Karpas-422 (cell line): ENCODE results near the gene CLDN15. TPM values are rescaled to one million over a fixed set of nuclear protein-coding genes. Genes with fewer than 3 reads are reported as not detected.

Experiments
- DNase-seq: peaks from one replicate; pipeline ENCODE4 v3.0.0-alpha.2; 2015
- H2AFZ ChIP-seq: fragments of 200-600 bp; sonication (generic); 2 replicates; pipeline ENCODE4 v1.6.1; 2014; ENCODE audit warnings: antibody characterized with exemption, low read length, mixed read lengths
- H3K27ac ChIP-seq: fragments of 200-600 bp; sonication (generic); 2 replicates; pipeline ENCODE4 v1.5.1; 2014; ENCODE audit warnings: mild to moderate bottlenecking, low read length, moderate library complexity
- H3K27me3 ChIP-seq: fragments of 200-600 bp; sonication (generic); 2 replicates; pipeline ENCODE4 v1.6.1; 2014; ENCODE audit warnings: low read length, mixed read lengths
- H3K36me3 ChIP-seq: fragments of 200-600 bp; sonication (generic); 2 replicates; pipeline ENCODE4 v1.6.1; 2014; ENCODE audit warnings: low read length, mixed read lengths; ENCODE audit not compliant: insufficient read depth
- H3K4me1 ChIP-seq: fragments of 200-600 bp; sonication (generic); 2 replicates; pipeline ENCODE4 v1.6.1; 2014; ENCODE audit warnings: mild to moderate bottlenecking, low read length, mixed read lengths
- H3K4me2 ChIP-seq: fragments of 200-600 bp; sonication (generic); 2 replicates; pipeline ENCODE4 v1.6.1; 2014; ENCODE audit warnings: low read length, low read depth, mild to moderate bottlenecking; ENCODE audit not compliant: poor library complexity, severe bottlenecking
- H3K4me3 ChIP-seq: fragments of 200-600 bp; sonication (generic); 2 replicates; pipeline ENCODE4 v1.5.1; 2014; ENCODE audit warnings: mild to moderate bottlenecking, antibody characterized with exemption, low read length, mixed read lengths
- H3K79me2 ChIP-seq: fragments of 200-600 bp; sonication (generic); 2 replicates; pipeline ENCODE4 v1.6.1; 2014; ENCODE audit warnings: mild to moderate bottlenecking, low read length, mixed read lengths
- H3K9ac ChIP-seq: fragments of 200-600 bp; sonication (generic); 2 replicates; pipeline ENCODE4 v1.6.0; 2014; ENCODE audit warnings: low read length
- H3K9me2 ChIP-seq: fragments of 200-600 bp; sonication (generic), shearing (Covaris generic); replicated peaks from 2 replicates; pipeline ENCODE4 v1.6.0; 2014; ENCODE audit warnings: mild to moderate bottlenecking, low read length, moderate library complexity; ENCODE audit not compliant: insufficient read depth
- H3K9me3 ChIP-seq: fragments of 300-700, 200-600 bp; sonication (generic); 2 replicates; pipeline ENCODE4 v1.6.1; 2014; ENCODE audit warnings: low read length, mixed read lengths
- H4K20me1 ChIP-seq: fragments of 200-600 bp; sonication (generic); 2 replicates; pipeline ENCODE4 v1.6.1; 2014; ENCODE audit warnings: mild to moderate bottlenecking, antibody characterized with exemption, low read length, low read depth; ENCODE audit not compliant: insufficient read depth
- total RNA-seq: library from RNA; depleted of rRNA; stranded (reverse); fragments of >200 nt; shearing (Covaris generic); gene quantifications from 2 replicates; pipeline ENCODE4 v1.2.3, GENCODE V29; 2014; ENCODE audit warnings: low replicate concordance

Gene CLDN15
- total RNA-seq, 1 experiment from 2014 or later, result 12.2 TPM

DNA sequence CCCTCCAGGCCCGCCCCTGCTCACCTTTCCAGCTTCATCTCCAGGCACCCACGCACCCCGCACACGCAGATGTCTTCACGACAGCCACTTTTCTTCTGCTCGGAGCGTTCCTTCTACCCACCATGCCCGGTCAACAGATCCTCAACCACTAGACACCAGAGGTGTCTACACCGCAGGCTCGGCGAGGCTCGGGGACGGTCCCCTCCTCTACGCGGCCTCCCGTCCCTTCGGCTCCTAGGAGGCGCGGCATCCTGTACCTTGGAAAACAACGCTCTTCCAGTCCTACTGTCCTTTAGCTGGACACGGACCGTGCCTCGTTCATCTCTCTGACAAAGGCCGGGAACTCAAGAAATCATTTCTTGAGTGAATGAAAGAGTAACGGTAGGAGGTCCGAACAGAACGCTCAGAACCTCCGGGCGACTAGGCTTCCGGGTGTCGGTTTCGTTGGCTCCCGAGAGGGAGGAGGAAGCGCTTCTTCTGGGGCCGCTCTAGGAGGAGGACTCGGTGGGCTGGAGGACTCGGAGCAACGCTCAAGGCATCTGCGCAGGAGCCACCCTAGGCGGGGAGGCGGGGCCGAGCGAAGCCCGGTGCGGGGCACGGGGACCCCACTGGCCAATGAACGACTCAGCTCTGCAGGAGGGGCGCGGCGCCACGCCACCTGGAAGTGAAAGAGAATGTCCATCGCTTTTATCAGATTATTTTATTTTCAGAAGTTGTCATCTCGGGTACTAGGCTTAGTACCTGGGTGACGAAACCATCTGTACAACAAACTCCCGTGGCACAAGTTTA, 14.5 kb upstream of the CLDN15 start:
- Histone ChIP-seq H3K9me3 (no peaks in the 10 kb centered on the region), H3K4me2 (peak overlapping the region; percentile 97), H3K4me1 (peaks cover 20% of the 10 kb centered on the region), H3K9ac (peak overlapping the region; percentile 90), H2AFZ (peak overlapping the region; percentile 64), H4K20me1 (peaks cover 5% of the 10 kb centered on the region), H3K27me3 (no peaks in the 10 kb centered on the region), H3K36me3 (peaks cover 11% of the 10 kb centered on the region), H3K27ac (no peak overlapping the region), H3K9me2 (no peaks in the 10 kb centered on the region), H3K79me2 (peaks cover 40% of the 10 kb centered on the region), H3K4me3 (peak overlapping the region; percentile 91)
- DNase-seq, result peak; percentile 99

DNA sequence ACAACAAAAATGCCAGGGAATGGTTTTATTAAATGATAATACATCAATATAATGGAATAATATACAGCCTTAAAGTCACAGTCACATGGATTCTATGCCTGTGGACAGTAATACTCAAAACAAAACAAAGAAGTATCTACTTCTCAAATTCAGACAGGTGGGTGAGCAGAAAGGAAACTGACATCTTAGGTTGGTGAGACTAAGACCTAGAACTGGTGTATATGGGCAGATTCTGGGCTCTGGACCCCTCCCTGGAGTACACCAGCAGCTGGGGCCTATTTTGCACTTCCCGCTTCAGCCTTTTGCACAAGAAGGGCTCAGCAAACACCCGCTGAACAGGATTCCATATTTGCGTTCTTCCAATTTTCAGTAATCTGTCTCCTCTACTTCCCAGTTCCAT, 12.7 kb upstream of the CLDN15 start:
- Histone ChIP-seq H3K9ac (peak overlapping the region; percentile 28), H2AFZ (no peak overlapping the region), H4K20me1 (peaks cover 5% of the 10 kb centered on the region)

DNA sequence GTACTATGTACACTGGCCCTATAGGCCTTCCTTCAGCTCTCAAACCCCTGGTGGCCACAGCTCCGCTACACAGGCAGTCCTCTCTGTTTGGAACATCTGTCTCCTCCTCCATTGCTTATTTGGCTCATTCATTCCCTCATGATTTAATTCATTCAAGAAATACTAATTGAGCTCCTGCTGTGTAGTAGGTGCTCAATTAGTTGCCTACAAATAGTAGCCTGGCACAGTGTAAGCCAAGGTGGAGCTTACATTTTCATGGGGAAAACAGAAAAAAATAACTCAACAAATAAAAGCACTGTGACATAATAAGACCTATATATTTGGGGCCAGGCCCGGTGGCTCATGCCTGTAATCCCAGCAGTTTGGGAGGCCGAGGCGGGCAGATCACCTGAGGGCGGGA, 10.7 kb upstream of the CLDN15 start:
- Histone ChIP-seq H3K27me3 (no peaks in the 10 kb centered on the region), H3K9me2 (no peaks in the 10 kb centered on the region), H3K4me3 (no peak overlapping the region), H3K36me3 (peaks cover 11% of the 10 kb centered on the region), H3K4me2 (no peak overlapping the region), H3K4me1 (peaks cover 38% of the 10 kb centered on the region), H3K9me3 (no peaks in the 10 kb centered on the region), H2AFZ (no peak overlapping the region), H3K9ac (no peak overlapping the region), H4K20me1 (peaks cover 14% of the 10 kb centered on the region), H3K27ac (no peak overlapping the region), H3K79me2 (peaks cover 70% of the 10 kb centered on the region)
- DNase-seq, result no peak

More for the DNA sequence above, 12.7 kb upstream of the CLDN15 start:
- no peak for DNase-seq
- H3K4me2 ChIP-seq, result peak overlapping the region; percentile 97
- H3K79me2 ChIP-seq, result peaks cover 55% of the 10 kb centered on the region
- no peaks in the 10 kb centered on the region for H3K27me3 ChIP-seq
- H3K4me3 ChIP-seq, result peak overlapping the region; percentile 91; the same call in 1 of the 2 replicates
- no peak overlapping the region for H3K27ac ChIP-seq
- no peaks in the 10 kb centered on the region for H3K9me3 ChIP-seq
- peaks cover 11% of the 10 kb centered on the region for H3K36me3 ChIP-seq
- H3K4me1 ChIP-seq, result peaks cover 27% of the 10 kb centered on the region
- H3K9me2 ChIP-seq, result no peaks in the 10 kb centered on the region

DNA sequence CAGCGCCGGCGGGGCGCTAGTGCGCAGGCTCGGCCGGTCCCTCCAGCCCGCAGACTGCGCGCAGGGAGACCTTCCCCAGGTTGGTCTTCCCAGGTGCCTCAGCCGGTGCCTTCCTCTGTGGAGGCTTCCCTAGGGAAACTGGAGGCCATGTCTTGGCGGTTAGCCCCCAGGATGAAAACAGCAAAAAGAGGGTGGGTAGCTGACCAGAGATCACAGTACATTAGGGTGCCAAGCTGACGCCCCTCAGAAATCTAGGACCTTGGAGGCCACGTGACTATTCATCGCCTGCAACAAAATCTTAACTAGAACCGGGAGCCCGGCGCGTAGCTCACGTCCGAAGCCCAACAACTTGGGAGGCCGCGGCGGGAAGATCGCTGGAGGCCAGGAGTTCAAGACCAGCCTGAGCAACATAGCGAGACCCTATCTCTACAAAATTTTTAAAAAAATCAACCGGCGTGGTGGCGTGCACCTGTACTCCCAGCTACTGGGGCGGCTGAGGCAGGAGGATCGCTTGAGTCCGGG, 7.6 kb upstream of the CLDN15 start:
- Histone ChIP-seq H3K27me3 (no peaks in the 10 kb centered on the region), H3K36me3 (peaks cover 11% of the 10 kb centered on the region), H3K9me3 (no peaks in the 10 kb centered on the region), H4K20me1 (peaks cover 9% of the 10 kb centered on the region; the same call in 1 of the 2 replicates), H3K9ac (peak overlapping the region; percentile 100), H3K9me2 (no peaks in the 10 kb centered on the region), H3K79me2 (peaks cover 64% of the 10 kb centered on the region), H3K27ac (no peak overlapping the region), H2AFZ (0 out of 2 replicates have a peak overlapping the region, but pooled peaks have one; percentile 77), H3K4me1 (peaks cover 23% of the 10 kb centered on the region), H3K4me2 (peak overlapping the region; percentile 99), H3K4me3 (peak overlapping the region; percentile 100)
- no peak for DNase-seq

DNA sequence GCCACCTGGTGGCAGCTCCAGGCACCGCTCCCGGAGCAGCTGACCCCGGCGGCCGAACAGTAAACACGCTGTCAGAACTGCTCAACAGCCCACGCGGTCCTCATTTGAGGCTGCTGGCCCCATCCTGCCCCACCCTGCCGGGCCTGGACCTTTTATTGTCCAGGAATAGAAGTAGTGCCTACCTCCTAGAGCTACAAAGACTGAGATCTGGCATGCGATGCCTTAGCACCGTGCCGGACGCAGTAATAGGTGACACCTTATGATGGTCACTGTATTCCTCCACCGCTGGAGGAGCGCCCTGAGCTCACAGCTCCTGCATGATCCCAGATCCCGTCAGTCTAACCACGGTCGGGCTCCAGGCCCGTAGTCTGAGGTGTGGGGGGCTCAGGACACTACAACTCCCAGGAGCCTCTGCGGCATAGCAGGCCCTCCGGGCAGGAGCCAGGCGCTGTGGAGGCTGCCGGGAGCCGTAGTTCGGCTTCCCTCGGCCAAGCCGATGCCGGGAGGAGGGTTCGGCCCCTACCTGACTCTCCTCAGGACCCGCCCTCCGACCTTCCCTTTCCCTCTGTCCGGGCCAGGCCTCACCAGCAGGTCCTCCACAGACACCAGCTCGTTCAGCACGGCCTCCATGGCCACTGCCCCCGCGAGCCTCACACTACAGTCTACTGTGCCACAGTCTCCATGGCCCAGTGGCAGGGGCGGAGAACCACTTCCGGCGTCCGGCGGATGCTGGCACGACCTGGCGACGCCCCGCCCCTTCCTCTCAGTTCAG, 7.0 kb upstream of the CLDN15 start, which contains the start of gene FIS1:
Gene FIS1 (minus strand): TSS at position 707 of the 772 bp plus-strand sequence. CDS start 77 bp downstream, at position 630.
- peaks cover 9% of the 10 kb centered on the region; the same call in 1 of the 2 replicates for H4K20me1 ChIP-seq

DNA sequence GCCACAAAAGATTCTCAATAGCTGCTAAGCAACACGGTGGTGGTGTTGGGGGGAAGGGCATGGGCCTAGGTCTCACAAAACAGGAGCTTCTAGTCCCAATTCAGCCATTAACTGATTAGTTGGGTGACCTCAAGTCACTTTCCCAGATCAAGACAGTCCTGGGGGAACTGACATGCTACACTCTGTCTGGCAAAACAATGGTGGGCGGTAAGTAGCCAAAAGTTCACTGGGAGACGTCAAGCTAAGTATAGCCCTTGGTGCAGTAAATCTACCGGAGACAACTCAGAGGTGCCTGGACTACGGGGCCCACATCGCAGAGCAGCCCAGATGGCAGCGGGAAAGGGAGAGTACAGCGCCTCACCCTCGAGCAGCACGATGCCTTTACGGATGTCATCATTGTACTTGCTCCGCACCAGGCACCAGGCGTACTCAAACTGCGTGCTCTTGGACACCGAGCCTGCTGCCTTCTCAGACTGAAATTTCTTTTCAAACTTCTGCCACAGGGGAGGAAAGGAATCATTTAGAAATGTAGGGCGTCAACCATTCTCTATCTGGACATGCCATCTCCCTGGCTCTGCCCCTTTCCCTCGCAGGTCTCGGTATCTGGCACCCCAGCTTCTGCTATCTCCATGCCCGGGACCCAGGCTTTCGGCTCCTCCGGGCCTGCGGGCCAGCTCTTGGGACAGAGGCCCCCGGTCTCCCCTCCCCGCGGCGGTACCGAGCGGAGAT, 6.2 kb upstream of the CLDN15 start:
- Histone ChIP-seq H3K36me3 (peaks cover 7% of the 10 kb centered on the region; the same call in 1 of the 2 replicates), H3K9me2 (no peaks in the 10 kb centered on the region), H3K4me2 (peak overlapping the region; percentile 99), H2AFZ (no peak overlapping the region), H3K27ac (no peak overlapping the region), H3K79me2 (peaks cover 53% of the 10 kb centered on the region), H3K4me1 (peaks cover 22% of the 10 kb centered on the region), H3K4me3 (peak overlapping the region; percentile 100), H4K20me1 (peaks cover 9% of the 10 kb centered on the region; the same call in 1 of the 2 replicates), H3K9me3 (no peaks in the 10 kb centered on the region), H3K27me3 (no peaks in the 10 kb centered on the region), H3K9ac (peak overlapping the region; percentile 100)
- no peak for DNase-seq

More for the DNA sequence above, 7.0 kb upstream of the CLDN15 start, which contains the start of gene FIS1:
- peaks cover 59% of the 10 kb centered on the region for H3K79me2 ChIP-seq
- H3K27me3 ChIP-seq, result no peaks in the 10 kb centered on the region
- peak within 1 kb of the TSS; percentile 99 for H3K4me2 ChIP-seq
- H3K9me3 ChIP-seq, result no peaks in the 10 kb centered on the region
- peak within 1 kb of the TSS; percentile 100 for H3K4me3 ChIP-seq
- peaks cover 22% of the 10 kb centered on the region for H3K4me1 ChIP-seq
- H3K27ac ChIP-seq, result peak within 1 kb of the TSS; percentile 57; the same call in 1 of the 2 replicates
- peaks cover 11% of the 10 kb centered on the region; the same call in 1 of the 2 replicates for H3K36me3 ChIP-seq
- DNase-seq, result peak; percentile 96
- peak within 1 kb of the TSS; percentile 77; the same call in 1 of the 2 replicates for H2AFZ ChIP-seq
- peak within 1 kb of the TSS; percentile 100 for H3K9ac ChIP-seq
- H3K9me2 ChIP-seq, result no peaks in the 10 kb centered on the region

DNA sequence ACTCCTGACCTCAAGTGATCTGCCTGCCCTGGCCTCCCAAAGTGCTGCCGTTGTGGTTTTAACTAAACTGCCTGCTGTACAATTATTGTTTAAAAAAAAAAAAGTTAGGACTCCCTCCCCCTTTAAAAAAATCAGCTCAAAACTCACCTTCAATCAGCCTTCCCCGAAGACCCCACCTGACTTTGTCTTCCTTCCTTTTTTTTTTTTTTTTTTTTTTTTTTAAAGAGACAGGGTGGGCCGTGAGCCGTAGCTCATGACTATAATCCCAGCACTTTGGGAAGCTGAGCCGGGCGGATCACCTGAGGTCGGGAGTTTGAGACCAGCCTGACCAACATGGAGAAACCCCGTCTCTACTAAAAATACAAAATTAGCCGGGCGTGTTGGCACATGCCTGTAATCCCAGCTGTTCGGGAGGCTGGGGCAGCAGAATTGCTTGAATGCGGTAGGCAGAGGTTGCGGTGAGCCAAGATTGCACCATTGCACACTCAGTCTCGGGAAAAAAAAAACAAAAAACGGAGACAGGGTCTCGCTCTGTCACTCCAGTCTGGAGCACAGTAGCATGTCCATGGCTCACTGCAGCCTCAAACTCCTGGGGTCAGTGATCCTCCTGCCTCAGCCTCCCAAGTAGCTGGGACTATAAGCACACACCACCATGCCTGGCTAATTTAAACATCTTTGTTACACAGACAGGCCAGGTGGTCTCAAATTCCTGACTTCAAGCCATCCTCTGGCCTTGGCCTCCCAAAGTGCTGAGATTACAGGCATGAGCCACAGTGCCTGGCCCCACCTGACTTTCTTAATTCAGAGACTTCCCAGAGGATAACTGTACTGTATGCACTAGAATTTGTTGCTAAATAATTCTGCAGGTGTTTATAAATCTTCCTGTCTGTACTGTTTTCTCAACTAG, 4.1 kb upstream of the CLDN15 start:
- Histone ChIP-seq H3K9me3 (no peaks in the 10 kb centered on the region), H3K27me3 (no peaks in the 10 kb centered on the region), H3K9me2 (no peaks in the 10 kb centered on the region), H3K27ac (no peak overlapping the region), H2AFZ (no peak overlapping the region), H4K20me1 (peaks cover 9% of the 10 kb centered on the region; the same call in 1 of the 2 replicates), H3K79me2 (peaks cover 41% of the 10 kb centered on the region), H3K36me3 (no peaks in the 10 kb centered on the region), H3K4me1 (peaks cover 22% of the 10 kb centered on the region), H3K4me3 (no peak overlapping the region), H3K4me2 (no peak overlapping the region), H3K9ac (no peak overlapping the region)
- DNase-seq, result no peak
